Mononuclear cell (primary cell): ENCODE data around the gene KLK11. TPM values are rescaled to one million over a fixed set of nuclear protein-coding genes. Genes with fewer than 3 reads are reported as not detected.
"Not testable (repeated sequence)": the region's sequence is repeated elsewhere in the genome, so short reads cannot be mapped to it uniquely, and the experiment has no call there.

ENCODE experiments used
- H3K27me3 ChIP-seq: 2 replicates; pipeline ENCODE4 v1.6.0; 2011; ENCODE audit warnings: low read length, control low read depth; ENCODE audit not compliant: insufficient read depth
- H3K4me1 ChIP-seq: 2 replicates; pipeline ENCODE4 v1.5.1; 2011; ENCODE audit warnings: mild to moderate bottlenecking, low read length, control low read depth; ENCODE audit not compliant: insufficient read depth
- H3K4me3 ChIP-seq: 2 replicates; pipeline ENCODE4 v1.5.1; 2011; ENCODE audit warnings: mild to moderate bottlenecking, low read length, moderate library complexity
- H3K9me3 ChIP-seq: 2 replicates; pipeline ENCODE4 v1.5.1; 2011; ENCODE audit warnings: low read depth, mild to moderate bottlenecking, control low read depth, low read length
- total RNA-seq: library from RNA; depleted of rRNA; stranded (reverse); fragments of >200 nt; gene quantifications from one replicate; pipeline ENCODE4 v1.2.3, GENCODE V29; 2012

Gene KLK11
- total RNA-seq, 1 donor = not detected

DNA sequence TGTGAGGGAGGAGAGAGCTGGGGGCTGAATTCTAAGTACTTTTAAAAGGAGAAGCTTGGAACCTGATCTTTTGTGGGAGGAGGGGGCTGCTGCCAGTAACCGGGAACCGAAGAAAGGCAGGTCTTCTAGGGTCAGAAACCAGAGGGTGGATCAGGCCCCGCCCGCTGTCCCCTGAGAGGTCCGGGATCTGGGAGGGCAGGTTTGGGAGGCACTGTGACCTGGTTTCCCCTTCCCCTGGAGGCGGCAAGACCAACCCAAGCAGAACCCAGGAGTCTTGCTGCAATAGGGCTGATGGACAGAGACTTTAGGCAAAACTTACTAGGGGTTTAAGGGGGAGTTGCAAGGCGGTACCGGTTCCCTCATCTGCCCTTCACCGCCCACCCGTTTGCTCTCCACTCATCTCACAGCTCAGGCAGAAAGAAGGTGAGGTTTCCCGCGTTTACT, 24.3 kb downstream of the KLK11 start:
- no peaks in the 10 kb centered on the region for H3K9me3 ChIP-seq
- no peaks in the 10 kb centered on the region for H3K27me3 ChIP-seq
- H3K4me1 ChIP-seq = no peaks in the 10 kb centered on the region
- no peak overlapping the region for H3K4me3 ChIP-seq

DNA sequence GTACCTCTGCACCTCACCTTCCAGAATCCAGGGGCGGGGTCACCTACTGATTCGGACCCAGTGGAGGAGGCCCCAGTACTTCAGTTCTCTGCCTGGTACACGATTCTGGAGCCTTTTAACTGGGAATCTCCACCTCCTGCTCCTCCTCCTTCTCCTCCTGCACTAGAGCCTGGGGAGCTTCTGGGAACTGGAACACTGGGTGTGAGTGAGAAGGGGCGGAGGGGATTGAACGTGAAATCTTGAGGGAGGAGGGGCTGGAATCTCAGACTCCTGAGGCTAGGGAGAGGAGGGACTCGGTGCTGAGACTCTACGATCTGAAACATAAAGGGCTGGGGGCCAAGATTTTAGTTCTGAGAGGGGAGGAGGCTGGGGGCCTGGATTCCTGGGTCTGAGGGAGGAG, 24.9 kb downstream of the KLK11 start, which contains the start of gene KLK8:
Gene KLK8 (minus strand): TSS at position 90 of the 400 bp plus-strand sequence. CDS start 437 bp downstream, outside the sequence.
- H3K4me3 ChIP-seq = no peak within 1 kb of the TSS
- no peaks in the 10 kb centered on the region for H3K4me1 ChIP-seq
- H3K9me3 ChIP-seq = no peaks in the 10 kb centered on the region
- H3K27me3 ChIP-seq = no peaks in the 10 kb centered on the region

DNA sequence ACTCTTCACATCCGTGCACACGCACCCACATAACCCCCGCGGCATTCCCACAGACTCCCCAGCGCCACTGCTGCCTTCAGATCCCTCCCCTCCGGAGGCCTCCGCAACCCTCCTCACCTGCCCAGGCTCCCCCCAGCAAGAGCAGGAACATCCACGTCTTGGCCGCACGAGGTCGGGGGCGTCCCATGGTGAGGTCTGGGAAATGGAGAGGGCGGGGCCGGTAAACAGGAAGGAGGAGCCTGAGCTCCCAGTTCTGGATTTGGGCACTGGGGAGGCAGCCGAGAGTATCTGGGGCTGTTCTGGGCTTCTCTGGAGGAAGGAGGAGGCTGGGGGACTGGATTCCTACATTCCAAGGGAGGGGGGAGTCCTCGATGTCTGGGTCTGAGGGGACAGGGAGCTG, 25.4 kb downstream of the KLK11 start:
- no peak overlapping the region for H3K4me3 ChIP-seq
- H3K4me1 ChIP-seq = no peaks in the 10 kb centered on the region
- H3K27me3 ChIP-seq = no peaks in the 10 kb centered on the region
- no peaks in the 10 kb centered on the region for H3K9me3 ChIP-seq

DNA sequence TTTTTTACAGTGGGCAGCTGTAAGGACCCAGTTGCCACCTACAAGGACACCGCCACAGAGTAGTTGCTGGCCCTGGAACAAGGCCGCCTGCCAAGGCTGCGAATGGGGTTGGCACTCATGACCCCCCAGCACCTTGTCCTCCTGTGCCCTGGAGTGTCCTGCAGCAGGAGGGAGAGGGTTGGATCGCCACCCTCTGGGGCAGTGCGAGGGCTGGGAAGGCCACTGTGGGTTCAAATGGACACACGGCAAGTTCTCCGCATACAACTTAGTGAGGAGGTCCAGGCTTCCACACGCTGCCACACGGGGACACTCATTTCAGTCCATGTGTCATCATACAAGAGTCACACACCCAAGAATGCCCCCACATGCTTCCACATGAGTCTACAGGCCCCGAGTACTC, 26.0 kb downstream of the KLK11 start:
- Histone ChIP-seq H3K4me1 (no peaks in the 10 kb centered on the region), H3K9me3 (no peaks in the 10 kb centered on the region), H3K27me3 (no peaks in the 10 kb centered on the region), H3K4me3 (no peak overlapping the region)

DNA sequence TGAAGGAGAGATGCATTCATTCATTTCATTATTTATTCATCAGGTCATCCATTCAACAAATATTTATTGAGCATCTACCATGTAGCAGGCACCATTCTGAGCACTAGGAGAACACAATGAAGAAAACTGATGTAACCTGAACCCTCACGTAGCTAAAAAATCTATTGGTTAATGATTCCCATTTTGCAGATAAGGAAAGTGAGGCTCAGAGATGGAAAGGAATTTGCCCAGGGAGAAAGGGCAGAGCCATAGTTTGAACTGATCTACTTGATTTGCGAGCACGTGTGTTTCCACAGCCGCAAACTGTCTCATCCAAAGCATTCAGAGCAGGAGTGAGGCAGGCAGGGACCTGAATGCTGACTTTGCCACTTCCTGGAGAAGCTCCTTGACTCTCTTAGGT, 27.7 kb downstream of the KLK11 start:
- Histone ChIP-seq H3K9me3 (no peaks in the 10 kb centered on the region), H3K4me1 (no peaks in the 10 kb centered on the region), H3K27me3 (no peaks in the 10 kb centered on the region), H3K4me3 (no peak overlapping the region)

DNA sequence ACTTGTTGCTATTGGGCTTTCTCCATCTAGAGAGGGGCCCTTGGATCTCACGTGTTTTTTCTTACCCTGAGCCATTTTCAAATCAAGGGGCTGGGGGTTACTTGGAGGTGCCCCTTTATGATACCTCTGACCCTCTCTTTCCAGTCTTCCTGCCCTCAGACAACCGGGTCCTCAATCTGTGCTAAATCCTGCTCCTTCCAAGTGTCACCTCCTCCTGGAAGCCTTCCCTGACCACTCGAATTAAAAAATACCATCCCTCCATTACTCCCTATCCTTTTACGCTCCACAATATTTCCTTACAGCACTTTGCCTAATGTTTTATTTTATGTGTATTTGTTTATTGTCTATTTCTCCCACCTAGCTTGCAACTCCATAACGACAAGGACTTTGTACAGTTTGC, 28.4 kb downstream of the KLK11 start:
- Histone ChIP-seq H3K4me3 (no peak overlapping the region), H3K4me1 (no peaks in the 10 kb centered on the region), H3K27me3 (no peaks in the 10 kb centered on the region), H3K9me3 (no peaks in the 10 kb centered on the region)

DNA sequence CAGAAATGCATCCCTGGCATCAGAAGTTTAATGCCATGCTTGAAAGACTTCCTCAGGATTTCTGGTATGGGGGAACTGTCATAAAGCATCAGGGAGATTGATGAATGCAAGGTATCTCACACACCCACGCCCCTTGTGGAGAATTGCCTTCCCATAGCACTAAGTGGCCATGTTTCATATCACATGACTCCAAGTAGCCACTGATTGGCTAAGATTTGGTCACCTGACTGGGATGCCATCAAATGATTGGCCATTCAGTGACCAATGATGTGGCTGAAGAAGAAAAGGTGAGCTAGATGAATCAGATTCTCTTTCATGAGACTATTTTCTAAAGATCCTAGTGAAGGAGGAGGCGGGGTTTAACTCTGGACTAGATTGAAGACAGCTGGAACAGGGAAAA, 32.3 kb downstream of the KLK11 start:
- H3K9me3 ChIP-seq = no peaks in the 10 kb centered on the region
- H3K4me1 ChIP-seq = no peaks in the 10 kb centered on the region
- H3K4me3 ChIP-seq = no peak overlapping the region
- H3K27me3 ChIP-seq = no peaks in the 10 kb centered on the region

DNA sequence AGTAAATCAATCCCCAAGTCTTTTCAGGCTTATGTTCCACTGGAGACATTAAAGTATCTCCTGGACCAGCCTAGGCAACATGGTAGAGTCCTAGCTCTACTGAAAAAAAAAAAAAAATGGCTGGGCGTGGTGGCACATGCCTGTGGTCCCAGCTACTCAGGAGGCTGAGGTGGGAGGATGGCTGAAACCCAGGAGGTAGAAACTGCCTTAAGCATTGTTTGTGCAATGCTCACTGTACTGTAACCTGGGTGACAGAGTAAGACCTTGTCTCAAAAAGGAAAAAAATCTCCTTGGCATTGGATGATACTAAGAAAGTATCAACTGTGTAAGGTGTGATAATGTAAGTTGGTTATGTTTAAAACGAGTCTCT, 33.8 kb downstream of the KLK11 start:
- no peaks in the 10 kb centered on the region for H3K4me1 ChIP-seq
- no peaks in the 10 kb centered on the region for H3K27me3 ChIP-seq
- H3K9me3 ChIP-seq = no peaks in the 10 kb centered on the region
- H3K4me3 ChIP-seq = no peak overlapping the region

DNA sequence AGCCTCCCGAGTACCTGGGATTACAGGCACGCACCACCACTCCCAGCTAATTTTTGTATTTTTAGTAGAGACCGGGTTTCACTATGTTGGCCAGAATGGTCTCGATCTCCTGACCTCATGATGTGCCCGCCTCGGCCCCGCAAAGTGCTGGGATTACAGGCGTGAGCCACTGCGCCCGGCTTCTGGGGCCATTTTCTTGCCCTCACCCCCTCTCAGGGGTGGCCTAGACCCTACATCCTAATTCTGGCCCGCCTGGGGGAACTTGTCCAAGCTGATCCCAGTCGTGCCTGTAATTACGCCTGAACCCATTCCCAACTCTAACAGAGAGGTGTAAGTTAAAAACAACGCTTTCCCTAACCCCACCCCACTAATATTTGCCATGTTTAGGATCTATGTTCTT, 42.0 kb downstream of the KLK11 start:
- not testable (repeated sequence) for H3K4me3 ChIP-seq, H3K4me1 ChIP-seq, H3K27me3 ChIP-seq, H3K9me3 ChIP-seq

DNA sequence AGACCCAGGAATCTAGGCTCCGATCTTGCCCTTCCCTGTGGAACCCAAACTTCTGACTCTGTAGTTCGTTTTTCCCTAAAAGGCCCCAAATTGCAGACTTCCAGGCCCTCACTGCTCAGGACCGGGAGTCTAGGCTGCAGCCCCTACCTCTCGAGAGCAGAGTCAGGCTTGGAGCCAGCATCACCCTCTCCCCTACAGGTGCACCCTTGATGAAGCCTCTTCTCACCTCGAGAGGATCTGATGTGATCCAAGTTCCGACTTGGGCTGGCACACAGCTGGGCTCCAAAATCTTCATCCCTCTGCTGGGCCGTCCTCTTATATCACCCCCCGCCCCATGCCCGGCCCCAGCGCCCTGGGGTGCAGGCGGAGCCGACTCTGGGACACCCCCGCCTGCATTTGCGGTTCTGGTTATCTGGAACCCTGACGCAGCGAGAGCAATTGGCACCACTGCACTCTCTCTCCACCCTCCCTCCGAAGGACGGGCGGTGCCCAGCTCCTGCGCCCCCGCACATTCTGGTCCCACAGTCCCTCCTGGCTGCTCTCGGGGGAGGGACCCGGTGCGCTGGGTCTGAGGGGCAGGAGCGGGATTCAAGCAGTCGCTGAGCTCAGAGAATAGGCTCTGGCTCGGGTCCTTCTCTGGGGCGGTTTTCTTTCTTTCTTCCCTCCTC, 42.7 kb downstream of the KLK11 start, which contains the start of gene KLK7:
Gene KLK7 (minus strand): TSS at position 293 of the 668 bp plus-strand sequence. CDS start 1,518 bp downstream, outside the sequence.
- peaks cover 4% of the 10 kb centered on the region for H3K27me3 ChIP-seq
- H3K9me3 ChIP-seq = no peaks in the 10 kb centered on the region
- H3K4me1 ChIP-seq = no peaks in the 10 kb centered on the region
- H3K4me3 ChIP-seq = no peak within 1 kb of the TSS

DNA sequence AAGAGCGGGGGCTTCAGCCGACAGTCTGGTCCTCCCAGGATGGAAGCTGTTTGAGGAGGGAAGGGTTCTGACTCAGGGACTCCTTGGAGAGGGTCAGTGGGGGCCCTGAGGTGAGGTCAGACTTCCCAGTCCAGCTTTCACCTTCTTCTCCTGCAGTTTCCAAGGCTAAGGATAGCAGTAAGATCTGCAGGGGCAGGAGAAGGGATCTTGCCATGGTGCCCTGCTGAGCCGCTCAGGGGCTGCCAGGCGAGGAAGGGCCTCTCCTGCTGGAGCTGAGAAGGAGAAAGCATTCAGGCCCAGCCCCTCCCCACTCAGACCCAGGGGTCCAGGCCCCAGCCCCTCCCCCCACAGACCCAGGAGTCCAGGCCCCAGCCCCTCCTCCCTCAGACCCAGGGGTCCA, 44.2 kb downstream of the KLK11 start:
- Histone ChIP-seq H3K9me3 (no peaks in the 10 kb centered on the region), H3K4me3 (no peak overlapping the region), H3K27me3 (peaks cover 2% of the 10 kb centered on the region), H3K4me1 (no peaks in the 10 kb centered on the region)

DNA sequence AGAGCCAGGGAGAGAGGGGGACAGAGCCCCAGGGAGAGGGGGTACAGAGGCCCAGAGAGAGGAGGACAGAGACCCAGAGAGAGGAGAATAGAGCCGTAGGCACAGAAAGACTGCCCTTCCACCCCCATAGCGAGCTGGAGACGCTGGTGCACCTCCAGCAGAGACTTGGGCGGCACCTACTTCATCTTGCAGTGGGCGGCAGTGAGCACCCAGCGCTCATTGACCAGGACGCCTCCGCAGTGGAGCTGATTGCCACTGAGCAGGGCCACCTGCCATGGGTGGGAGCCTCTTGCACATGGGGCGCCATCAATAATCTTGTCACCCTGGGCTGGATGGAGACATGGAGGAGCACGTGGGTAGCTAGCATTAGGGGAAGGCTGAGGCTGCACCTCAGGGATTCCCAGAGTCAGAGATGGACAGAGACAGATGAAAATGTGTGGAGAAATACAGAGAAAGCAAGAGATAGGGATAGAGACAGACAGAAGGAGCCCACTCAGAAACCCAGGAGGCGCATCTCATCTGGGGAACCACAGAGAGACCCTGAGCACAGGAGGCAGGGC, 44.7 kb downstream of the KLK11 start:
- H3K4me1 ChIP-seq = no peaks in the 10 kb centered on the region
- H3K4me3 ChIP-seq = no peak overlapping the region
- H3K27me3 ChIP-seq = no peaks in the 10 kb centered on the region
- H3K9me3 ChIP-seq = no peaks in the 10 kb centered on the region

DNA sequence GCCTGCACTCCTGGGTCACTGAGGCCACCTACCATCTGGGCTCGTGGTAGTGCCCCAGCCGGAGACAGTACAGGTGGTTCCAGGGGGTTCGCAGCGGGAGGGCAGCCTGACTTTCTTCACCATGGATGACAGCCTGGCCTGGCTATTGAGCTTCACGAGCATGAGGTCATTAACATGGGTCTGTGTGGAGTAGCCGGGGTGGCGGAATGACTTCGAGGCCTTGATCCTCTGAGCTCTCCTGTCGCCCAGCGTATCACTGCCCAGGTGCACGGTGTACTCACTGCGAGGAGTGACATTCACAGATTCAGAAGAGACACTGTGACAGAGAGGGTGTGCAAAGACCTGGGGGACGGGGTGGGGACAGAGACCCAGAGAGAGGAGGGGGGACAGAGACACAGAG, 46.2 kb downstream of the KLK11 start:
- H3K4me3 ChIP-seq = no peak overlapping the region
- H3K9me3 ChIP-seq = no peaks in the 10 kb centered on the region
- H3K27me3 ChIP-seq = no peaks in the 10 kb centered on the region
- no peaks in the 10 kb centered on the region for H3K4me1 ChIP-seq

DNA sequence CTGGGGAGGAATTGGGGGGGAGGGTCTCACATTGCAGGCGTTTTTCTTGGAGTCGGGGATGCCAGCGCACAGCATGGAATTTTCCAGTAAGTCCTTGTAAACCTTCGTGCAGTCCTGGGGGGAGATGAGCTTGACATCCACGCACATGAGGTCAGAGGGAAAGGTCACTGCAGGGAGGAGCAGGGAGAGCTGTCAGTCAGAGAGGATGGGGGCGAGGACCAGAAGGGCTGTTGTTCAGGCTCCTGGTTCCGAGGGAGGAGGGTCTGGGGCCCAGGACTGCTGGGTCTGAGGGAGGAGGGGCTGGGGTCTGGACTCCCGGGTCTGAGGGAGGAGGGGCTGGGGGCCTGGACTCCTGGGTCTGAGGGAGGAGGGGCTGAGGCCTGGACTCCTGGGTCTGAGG, 46.7 kb downstream of the KLK11 start:
- Histone ChIP-seq H3K9me3 (no peaks in the 10 kb centered on the region), H3K27me3 (no peaks in the 10 kb centered on the region), H3K4me1 (no peaks in the 10 kb centered on the region), H3K4me3 (no peak overlapping the region)

DNA sequence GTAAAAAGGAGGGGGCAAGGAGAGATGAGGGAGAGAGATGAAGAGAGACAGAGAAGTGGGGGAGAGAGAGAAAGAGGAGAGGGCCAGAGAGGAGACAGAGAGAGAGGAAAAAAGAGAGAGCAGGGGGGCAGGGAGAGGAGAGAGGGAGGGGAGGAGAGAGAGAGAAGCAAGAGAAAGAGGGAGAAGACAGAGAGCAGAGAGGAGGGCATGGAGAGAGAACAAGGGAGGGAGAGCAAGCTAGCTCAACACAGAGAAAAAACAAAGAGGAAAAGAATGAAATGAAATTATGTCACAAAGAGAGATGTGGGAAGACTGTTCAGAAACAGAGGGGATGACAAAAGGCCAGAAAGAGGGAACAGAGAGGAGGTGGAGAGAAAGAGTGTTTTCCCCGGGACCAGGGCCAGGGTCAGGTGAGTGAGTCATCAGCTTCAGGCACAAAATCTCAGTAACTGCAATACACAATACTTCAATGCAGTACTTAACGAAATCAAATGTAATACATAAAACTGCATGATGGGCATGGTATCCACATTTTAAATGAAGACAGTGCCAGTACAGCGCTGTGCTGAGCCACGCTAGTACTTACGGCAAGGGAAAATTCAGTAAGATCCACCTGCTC, 47.5 kb downstream of the KLK11 start:
- no peaks in the 10 kb centered on the region for H3K4me1 ChIP-seq
- no peaks in the 10 kb centered on the region for H3K27me3 ChIP-seq
- H3K9me3 ChIP-seq = no peaks in the 10 kb centered on the region
- H3K4me3 ChIP-seq = no peak overlapping the region

DNA sequence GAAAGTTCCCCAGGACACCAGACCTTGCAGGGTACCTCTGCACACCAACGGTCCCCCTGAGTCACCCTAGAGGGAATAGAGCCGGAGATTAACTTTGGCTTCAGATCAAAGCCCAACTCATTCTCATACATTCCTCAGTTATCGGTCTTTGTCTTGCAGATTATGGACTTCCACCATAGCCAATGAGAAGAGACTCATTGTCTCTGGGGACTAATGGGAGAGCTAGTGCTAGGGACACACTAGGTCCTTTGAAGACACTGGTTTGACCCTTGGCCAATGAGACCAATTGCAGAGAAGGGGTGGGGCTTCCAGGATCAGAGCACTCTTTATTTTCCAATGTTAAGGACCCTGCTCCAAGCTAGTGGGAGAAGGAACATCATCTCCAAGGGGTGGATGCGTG, 48.8 kb downstream of the KLK11 start:
- no peaks in the 10 kb centered on the region for H3K4me1 ChIP-seq
- no peaks in the 10 kb centered on the region for H3K9me3 ChIP-seq

More for the DNA sequence above, 48.8 kb downstream of the KLK11 start:
- no peaks in the 10 kb centered on the region for H3K27me3 ChIP-seq
- H3K4me3 ChIP-seq = no peak overlapping the region
